ENCODE results near the gene STARD9.
"Not testable (repeated sequence)": the region's sequence is repeated elsewhere in the genome, so short reads cannot be mapped to it uniquely, and the experiment has no call there.

The STARD9 gene

GRCh38 chr15:42575188-42576039 lies at the start of gene STARD9:
TSS of gene STARD9 (plus strand) at chr15:42575606. CDS start at chr15:42575716, 110 bp downstream.
- DNase-seq: peak; percentile 100

GRCh38 chr15:42528970-42529369 lies 46.4 kb upstream of the STARD9 start:
- no peak for DNase-seq

GRCh38 chr15:42533246-42533645 lies 42.2 kb upstream of the STARD9 start:
- DNase-seq: no peak

- DNase-seq: no peak
These were observed 30.4 kb upstream of the STARD9 start for GRCh38 chr15:42544853-42545629.

- peak; percentile 63 for DNase-seq
These were observed 27.5 kb upstream of the STARD9 start for GRCh38 chr15:42547918-42548248.

- peak; percentile 93 for DNase-seq
These were observed 27.0 kb upstream of the STARD9 start, which contains the start of the genes HAUS2 and LRRC57 for GRCh38 chr15:42548249-42549031. TSS of gene HAUS2 (plus strand) at chr15:42548838. CDS start at chr15:42548873, 35 bp downstream. TSS of gene LRRC57 (minus strand) at chr15:42548793. CDS start at chr15:42548434, 359 bp downstream.

- peak; percentile 78 for DNase-seq
These were observed 26.3 kb upstream of the STARD9 start for GRCh38 chr15:42549032-42549491.

GRCh38 chr15:42549741-42550392 lies 25.5 kb upstream of the STARD9 start:
- DNase-seq: no peak

- no peak for DNase-seq
These were observed 21.9 kb upstream of the STARD9 start for GRCh38 chr15:42553554-42553953.

GRCh38 chr15:42556550-42557207 lies 18.7 kb upstream of the STARD9 start:
- DNase-seq: not testable (repeated sequence)

- no peak for DNase-seq
These were observed 16.7 kb upstream of the STARD9 start for GRCh38 chr15:42558739-42559138.

GRCh38 chr15:42576040-42576594 lies 711 bp downstream of the STARD9 start:
- peak; percentile 72 for DNase-seq

GRCh38 chr15:42576776-42577175 lies 1.4 kb downstream of the STARD9 start:
- DNase-seq: peak; percentile 38

- peak; percentile 74 for DNase-seq
These were observed 2.2 kb downstream of the STARD9 start for GRCh38 chr15:42577514-42578031.

- DNase-seq: no peak
These were observed 3.7 kb downstream of the STARD9 start for GRCh38 chr15:42578984-42579537.

GRCh38 chr15:42581272-42581730 lies 5.9 kb downstream of the STARD9 start:
- DNase-seq: peak; percentile 88

- DNase-seq: no peak
These were observed 7.4 kb downstream of the STARD9 start for GRCh38 chr15:42582569-42583375.

- DNase-seq: no peak
These were observed 8.8 kb downstream of the STARD9 start for GRCh38 chr15:42584031-42584765.

GRCh38 chr15:42590619-42591237 lies 15.3 kb downstream of the STARD9 start:
- DNase-seq: no peak
